ENCODE results near the gene DLG1. TPM values are rescaled to one million over a fixed set of nuclear protein-coding genes. Genes with fewer than 3 reads are reported as not detected.

The DLG1 gene
- total RNA-seq, 1 experiment from 2014 or later: 127 TPM

DNA sequence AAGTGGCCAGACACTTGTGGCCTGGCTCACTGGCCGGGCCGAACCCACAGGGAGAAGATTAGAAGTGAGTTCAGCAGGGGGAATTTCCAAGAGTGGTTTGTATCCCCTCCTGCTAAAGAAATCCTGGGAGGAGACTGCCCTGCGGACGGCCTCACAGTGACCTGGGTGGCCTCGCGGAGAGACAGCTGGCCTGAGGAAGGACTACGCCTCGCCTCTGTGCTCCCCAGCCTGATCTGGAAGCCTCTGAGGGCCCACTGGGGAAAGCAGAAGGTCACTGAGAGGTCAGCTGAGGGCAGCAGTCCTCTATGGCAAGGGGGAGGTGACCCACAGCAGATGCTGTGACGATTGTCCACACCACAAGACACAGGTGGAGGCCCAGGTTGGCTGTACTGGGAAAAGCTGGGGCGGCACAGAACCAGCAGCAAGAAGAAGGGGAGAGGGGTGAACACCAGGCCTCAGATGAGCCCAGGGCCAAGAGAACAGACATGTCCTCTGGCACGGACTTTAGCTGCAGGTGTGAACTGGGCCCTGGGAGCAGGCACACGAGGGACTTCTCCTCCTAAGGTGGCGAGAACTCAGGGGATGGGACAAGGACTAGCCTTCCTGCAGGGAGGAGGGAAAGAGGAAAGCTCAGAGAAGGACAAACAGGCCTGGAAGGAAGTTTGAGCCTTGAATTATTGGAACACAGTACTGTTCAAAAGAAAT is 37.2 kb upstream of the DLG1 start:
- H3K36me3 Mint-ChIP-seq (ENCODE audit: insufficient read depth, unreplicated experiment): no peaks in the 10 kb centered on the region
- BruUV-seq (replicated peaks): no TSS peak
- H3K27me3 Mint-ChIP-seq (ENCODE audit: unreplicated experiment): no peaks in the 10 kb centered on the region
- TF ChIP-seq, protein P1, sequence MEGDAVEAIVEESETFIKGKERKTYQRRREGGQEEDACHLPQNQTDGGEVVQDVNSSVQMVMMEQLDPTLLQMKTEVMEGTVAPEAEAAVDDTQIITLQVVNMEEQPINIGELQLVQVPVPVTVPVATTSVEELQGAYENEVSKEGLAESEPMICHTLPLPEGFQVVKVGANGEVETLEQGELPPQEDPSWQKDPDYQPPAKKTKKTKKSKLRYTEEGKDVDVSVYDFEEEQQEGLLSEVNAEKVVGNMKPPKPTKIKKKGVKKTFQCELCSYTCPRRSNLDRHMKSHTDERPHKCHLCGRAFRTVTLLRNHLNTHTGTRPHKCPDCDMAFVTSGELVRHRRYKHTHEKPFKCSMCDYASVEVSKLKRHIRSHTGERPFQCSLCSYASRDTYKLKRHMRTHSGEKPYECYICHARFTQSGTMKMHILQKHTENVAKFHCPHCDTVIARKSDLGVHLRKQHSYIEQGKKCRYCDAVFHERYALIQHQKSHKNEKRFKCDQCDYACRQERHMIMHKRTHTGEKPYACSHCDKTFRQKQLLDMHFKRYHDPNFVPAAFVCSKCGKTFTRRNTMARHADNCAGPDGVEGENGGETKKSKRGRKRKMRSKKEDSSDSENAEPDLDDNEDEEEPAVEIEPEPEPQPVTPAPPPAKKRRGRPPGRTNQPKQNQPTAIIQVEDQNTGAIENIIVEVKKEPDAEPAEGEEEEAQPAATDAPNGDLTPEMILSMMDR (IDR thresholded peaks at IDR 0.05; ENCODE audit: unreplicated experiment): no peak
- H3K4me1 Mint-ChIP-seq (ENCODE audit: low read depth, unreplicated experiment): no peaks in the 10 kb centered on the region
- peaks cover 3% of the 10 kb centered on the region for H3K9me3 Mint-ChIP-seq (ENCODE audit: low read depth, unreplicated experiment)
- CTCF ChIA-PET: interaction anchor here (1.2 kb wide), 1 partner anchor 19 kb away, joined by 3 read pairs; no protein-coding TSS in a partner anchor
- H3K27ac Mint-ChIP-seq (ENCODE audit: unreplicated experiment): no peak overlapping the region
- DNase-seq: no peak
- intact Hi-C loops (cut with micrococcal nuclease; ENCODE audit: unreplicated experiment): no loop called here
- no peak overlapping the region for H3K4me3 Mint-ChIP-seq (ENCODE audit: low read depth, unreplicated experiment)

DNA sequence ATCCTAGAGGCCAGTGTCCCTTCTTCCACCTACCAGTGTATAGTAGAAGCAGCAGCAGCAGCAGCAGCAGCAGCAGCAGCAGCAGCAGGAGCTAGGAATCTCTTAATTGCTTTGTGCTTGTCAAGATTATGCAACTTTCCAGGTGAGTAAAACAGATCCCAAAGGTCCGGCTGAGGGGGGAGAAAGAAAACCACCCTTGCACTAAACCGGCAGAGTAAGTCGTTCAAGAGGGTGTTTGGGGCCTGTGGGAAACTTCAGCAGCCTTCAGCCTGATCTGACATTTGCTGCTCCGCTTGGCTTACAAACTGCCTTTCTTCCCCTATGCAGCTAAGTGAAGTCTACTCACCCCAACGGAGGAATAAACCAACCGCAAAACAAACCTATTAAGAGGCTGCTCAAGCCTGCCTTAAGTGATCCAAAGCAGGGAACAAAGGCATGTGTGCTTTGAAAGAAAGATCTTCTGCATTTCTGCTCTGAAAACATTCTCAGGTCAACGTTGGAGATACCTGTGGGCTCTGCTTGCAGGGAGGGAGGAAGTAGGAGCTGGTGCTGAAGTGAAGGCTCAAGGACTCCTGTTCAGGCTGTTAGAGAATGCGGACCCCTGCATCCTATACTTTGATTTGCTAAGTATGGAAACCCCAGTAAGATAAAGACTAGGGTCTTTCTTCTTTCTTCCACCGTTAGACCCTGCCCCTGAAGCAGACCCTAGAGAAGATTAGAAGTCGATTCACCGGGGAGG is 35.7 kb upstream of the DLG1 start:
- intact Hi-C loops (cut with micrococcal nuclease; ENCODE audit: unreplicated experiment): no loop called here
- no peaks in the 10 kb centered on the region for H3K27me3 Mint-ChIP-seq (ENCODE audit: unreplicated experiment)
- H3K27ac Mint-ChIP-seq (ENCODE audit: unreplicated experiment): no peak overlapping the region
- H3K4me1 Mint-ChIP-seq (ENCODE audit: low read depth, unreplicated experiment): no peaks in the 10 kb centered on the region
- H3K4me3 Mint-ChIP-seq (ENCODE audit: low read depth, unreplicated experiment): no peak overlapping the region
- CTCF ChIA-PET: no interaction called here
- peaks cover 3% of the 10 kb centered on the region for H3K9me3 Mint-ChIP-seq (ENCODE audit: low read depth, unreplicated experiment)
- H3K36me3 Mint-ChIP-seq (ENCODE audit: insufficient read depth, unreplicated experiment): no peaks in the 10 kb centered on the region
- no peak for DNase-seq
- TF ChIP-seq, protein P1 (IDR thresholded peaks at IDR 0.05; ENCODE audit: unreplicated experiment): no peak
- BruUV-seq (replicated peaks): no TSS peak

DNA sequence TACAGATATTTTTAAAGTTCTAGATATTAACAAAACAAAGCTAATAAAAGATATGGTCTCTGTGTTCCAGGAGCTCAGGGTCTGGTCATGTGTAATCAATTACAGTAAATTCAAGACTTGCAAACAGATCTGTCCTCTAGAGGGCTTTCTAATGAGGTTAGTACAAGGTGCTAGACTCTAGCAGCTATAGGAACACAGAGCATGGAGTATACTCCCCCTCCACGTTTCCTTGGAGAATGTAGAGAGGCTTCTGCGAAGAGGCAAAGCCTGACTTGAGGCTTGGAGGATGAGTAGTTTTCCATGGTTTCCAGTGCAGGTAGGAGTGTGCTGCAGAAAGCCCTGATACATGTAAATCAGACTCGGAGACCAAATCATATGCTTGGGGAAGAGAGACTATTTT is 32.7 kb upstream of the DLG1 start:
- BruUV-seq (replicated peaks): no TSS peak
- Mint-ChIP-seq H3K36me3 (ENCODE audit: insufficient read depth, unreplicated experiment) (no peaks in the 10 kb centered on the region), H3K4me3 (ENCODE audit: low read depth, unreplicated experiment) (no peak overlapping the region), H3K27me3 (ENCODE audit: unreplicated experiment) (no peaks in the 10 kb centered on the region), H3K4me1 (ENCODE audit: low read depth, unreplicated experiment) (no peaks in the 10 kb centered on the region), H3K27ac (ENCODE audit: unreplicated experiment) (no peak overlapping the region), H3K9me3 (ENCODE audit: low read depth, unreplicated experiment) (peaks cover 3% of the 10 kb centered on the region)
- intact Hi-C loops (cut with micrococcal nuclease; ENCODE audit: unreplicated experiment): no loop called here
- CTCF ChIA-PET: interaction anchor here (0.9 to 1.1 kb wide), 3 partner anchors 33 to 171 kb away, joined by 4 to 7 read pairs (median 5); no protein-coding TSS in a partner anchor
- TF ChIP-seq, protein P1 (IDR thresholded peaks at IDR 0.05; ENCODE audit: unreplicated experiment): no peak
- DNase-seq: no peak

DNA sequence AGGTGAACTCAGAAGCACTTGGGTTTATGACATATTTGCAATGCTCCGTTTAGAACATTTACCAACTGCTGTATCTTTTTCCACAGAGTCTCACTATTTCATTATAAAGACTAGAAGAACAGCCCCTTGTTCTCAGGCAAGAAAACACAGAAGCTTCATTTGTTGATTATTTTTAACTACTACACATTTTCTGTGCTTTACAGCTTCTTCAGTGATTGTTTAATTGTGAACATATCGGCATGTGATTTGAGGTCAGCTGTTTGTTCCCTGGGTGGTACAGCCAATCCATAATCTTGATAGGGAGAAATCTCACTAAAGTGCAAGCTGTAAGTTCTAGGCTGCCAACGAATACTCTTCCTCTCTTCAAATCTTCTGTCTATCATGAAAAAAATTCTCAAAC is 31.0 kb upstream of the DLG1 start:
- BruUV-seq (replicated peaks): no TSS peak
- TF ChIP-seq, protein P1 (IDR thresholded peaks at IDR 0.05; ENCODE audit: unreplicated experiment): no peak
- no peaks in the 10 kb centered on the region for H3K27me3 Mint-ChIP-seq (ENCODE audit: unreplicated experiment)
- CTCF ChIA-PET: no interaction called here
- no peak for DNase-seq
- no peaks in the 10 kb centered on the region for H3K36me3 Mint-ChIP-seq (ENCODE audit: insufficient read depth, unreplicated experiment)
- H3K9me3 Mint-ChIP-seq (ENCODE audit: low read depth, unreplicated experiment): peaks cover 3% of the 10 kb centered on the region
- no peak overlapping the region for H3K4me3 Mint-ChIP-seq (ENCODE audit: low read depth, unreplicated experiment)
- H3K27ac Mint-ChIP-seq (ENCODE audit: unreplicated experiment): no peak overlapping the region
- no peaks in the 10 kb centered on the region for H3K4me1 Mint-ChIP-seq (ENCODE audit: low read depth, unreplicated experiment)
- intact Hi-C loops (cut with micrococcal nuclease; ENCODE audit: unreplicated experiment): no loop called here

Measured in Calu3 (cell line).